GM21723 (cell line): Measurements from ENCODE around the gene NFAT5.
"Not testable (repeated sequence)": the region's sequence is repeated elsewhere in the genome, so short reads cannot be mapped to it uniquely, and the experiment has no call there.

Experiments used
- ATAC-seq: cut with Tn5 transposase; IDR thresholded peaks from one replicate; pipeline ENCODE4 v1.9.1; 2021; ENCODE audit warnings: mild to moderate bottlenecking, moderate library complexity; ENCODE audit not compliant: unreplicated experiment

NFAT5 gene

GRCh38 chr16:69636563-69637146 lies 70.9 kb downstream of the NFAT5 start:
- ATAC-seq = not testable (repeated sequence)

DNA sequence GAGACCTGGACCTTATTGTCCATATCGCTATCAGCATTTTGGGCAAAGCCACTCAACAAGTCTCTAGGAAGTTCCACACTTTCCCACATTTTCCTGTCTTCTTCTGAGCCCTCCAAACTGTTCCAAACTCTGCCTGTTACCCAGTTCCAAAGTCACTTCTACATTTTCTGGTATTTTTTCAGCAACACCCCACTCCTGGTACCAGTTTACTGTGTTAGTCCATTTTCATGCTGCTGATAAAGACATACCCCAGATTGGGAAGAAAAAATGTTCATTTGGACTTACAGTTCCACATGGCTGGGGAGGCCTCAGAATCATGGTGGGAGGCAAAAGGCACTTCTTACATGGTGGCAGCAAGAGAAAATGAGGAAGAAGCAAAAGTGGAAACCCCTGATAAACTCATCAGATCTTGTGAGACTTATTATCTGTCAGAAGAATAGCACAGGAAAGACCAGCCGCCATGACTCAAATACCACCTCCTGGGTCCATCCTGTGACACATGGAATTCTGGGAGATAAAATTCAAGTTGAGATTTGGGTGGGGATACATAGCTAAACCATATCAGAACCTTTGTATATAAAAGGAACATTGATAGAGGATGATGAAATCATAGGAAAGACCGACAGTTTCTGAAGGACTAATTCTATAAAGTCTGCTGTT lies 71.6 kb downstream of the NFAT5 start:
- ATAC-seq = not testable (repeated sequence)

DNA sequence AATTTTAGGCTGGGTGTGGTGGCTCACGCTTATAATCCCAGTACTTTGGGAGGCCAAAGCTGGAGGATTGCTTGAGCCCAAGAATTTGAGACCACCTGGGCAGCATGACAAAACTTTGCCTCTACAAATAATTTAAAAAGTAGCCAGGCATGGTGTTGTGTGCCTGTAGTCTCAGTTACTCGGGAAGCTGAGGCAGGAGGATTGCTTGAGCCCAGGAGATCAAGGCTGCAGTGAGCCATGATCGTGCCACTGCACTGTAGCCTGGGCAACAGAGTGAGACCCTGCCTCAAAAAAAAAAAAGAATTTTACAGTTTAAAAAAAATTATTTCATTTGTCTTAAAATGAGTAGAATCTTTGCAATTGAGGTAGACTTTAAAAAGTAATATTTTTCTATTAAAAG lies 78.2 kb downstream of the NFAT5 start:
- ATAC-seq = not testable (repeated sequence)

DNA sequence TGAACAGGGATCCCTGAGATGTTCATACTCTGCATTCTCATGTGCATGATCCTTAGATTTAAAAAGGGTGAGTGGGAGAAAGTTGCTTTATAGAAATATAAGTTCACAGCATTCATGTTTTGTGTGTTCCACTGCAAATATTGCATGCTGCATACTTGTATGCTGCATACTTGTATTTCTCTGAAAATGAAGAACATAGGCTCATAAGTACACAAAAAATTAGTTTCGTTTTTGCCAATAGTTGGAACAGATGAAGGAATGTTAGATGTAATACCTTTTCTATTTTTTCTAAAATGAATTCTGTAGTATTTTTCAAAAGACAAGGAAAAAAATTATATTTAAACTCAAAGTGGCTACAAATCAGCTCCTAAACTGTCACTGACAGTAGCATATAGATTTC lies 79.0 kb downstream of the NFAT5 start:
- ATAC-seq = no peak

- ATAC-seq = no peak
Observed at GRCh38 chr16:69647020-69647419, 81.3 kb downstream of the NFAT5 start.

DNA sequence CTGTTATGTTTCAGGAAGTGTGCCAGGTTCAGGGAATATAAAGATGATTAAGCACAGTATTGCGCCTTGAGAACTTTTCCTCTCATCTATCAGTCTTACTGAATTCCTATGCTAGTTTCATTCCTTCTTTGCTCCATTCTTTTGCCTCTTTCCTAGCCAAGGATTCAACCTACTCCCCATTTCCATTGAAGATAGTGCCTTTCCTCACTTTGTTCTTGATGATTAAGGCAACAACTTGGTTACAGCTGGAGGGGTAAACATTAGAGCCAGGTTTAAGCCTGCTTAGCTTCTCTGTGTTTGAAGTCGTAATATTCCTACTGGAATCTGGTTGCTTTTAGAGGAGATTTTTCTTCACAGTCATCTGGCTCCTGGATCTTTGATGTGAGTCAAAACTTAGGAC lies 85.5 kb downstream of the NFAT5 start:
- no peak for ATAC-seq

DNA sequence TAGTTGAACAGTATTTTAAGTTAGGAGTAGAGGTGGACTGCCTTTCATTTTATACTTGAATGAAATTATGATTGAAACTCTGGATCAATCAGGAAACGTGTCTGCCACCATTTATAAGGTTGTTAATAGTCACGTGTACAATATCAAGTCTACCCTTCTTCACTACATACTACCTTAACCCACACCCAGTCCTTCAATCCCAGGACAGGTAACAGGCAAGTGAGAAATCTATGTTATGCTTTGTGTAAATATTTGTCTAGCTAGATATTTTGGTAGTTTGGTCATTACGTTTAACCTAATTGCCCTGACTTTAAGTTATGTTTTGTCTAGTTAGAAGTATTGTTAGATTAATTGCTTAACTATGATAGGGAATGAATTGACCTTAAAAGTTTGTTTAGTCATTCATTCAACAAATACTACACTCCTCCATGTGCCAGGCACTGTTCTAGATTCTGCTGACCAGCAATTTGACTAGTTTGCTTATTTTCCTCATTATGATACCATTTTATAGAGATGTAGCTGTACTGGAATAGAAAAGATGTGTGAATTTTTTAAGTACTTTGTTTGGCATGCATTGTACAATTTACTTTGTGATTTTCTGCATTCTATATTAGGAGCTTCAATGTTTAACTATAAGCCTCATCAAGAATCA lies 88.6 kb downstream of the NFAT5 start:
- ATAC-seq = no peak

GRCh38 chr16:69660166-69660565 lies 94.4 kb downstream of the NFAT5 start:
- no peak for ATAC-seq

DNA sequence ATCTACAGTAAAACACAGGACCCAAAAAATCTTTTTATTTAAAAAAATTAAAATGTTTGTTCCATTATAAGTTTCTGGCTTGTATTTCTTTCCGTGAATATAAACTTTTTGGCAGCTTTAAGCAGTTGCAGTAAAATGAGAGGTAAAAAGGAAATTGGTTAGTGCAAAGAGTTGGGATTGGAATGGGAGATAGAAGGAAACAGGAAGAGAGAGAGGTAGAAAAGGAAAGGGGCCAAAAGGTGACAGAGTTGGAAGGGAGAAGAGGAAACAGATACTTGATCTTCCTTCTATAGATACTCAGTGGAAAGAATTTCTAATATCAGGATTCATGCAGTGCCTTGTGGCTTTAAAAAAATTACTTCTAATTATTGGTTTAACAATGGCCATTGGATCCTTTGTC lies 97.1 kb downstream of the NFAT5 start:
- ATAC-seq = no peak

- no peak for ATAC-seq
Observed at GRCh38 chr16:69663846-69664245, 98.1 kb downstream of the NFAT5 start.

GRCh38 chr16:69669577-69669976 lies 103.8 kb downstream of the NFAT5 start:
- ATAC-seq = no peak

DNA sequence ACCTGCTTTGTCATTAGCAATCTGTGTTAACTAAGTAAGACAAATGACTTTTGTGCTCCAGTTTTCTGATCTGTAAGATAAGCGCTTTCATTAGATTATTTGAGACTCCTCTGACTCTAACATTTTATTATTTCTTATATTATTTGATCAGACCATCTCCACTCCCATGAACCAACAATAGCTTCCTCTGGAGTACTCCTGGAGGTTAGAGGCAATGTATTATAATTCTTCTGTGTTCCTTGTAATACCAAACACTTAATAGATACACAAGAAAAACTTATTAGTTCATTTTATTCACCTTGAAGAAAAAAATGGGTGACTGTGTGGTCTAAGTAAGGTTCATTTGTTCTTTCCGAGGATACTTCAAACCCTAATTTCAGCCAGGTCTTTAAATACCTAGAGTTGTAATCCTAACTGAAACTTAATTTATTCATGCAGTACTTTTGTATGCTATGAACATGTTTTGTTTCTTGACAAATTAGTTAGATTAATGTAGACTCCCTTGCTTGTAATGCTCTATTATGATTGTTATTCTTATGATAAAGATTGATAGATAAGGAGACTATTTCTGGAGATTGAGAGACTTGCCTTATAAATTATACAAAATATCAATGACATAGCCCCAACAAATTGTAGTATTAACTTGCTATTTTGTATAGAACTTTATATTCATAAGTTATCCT lies 106.7 kb downstream of the NFAT5 start:
- no peak for ATAC-seq

- ATAC-seq = no peak
Observed at GRCh38 chr16:69672998-69673713, 107.4 kb downstream of the NFAT5 start.

DNA sequence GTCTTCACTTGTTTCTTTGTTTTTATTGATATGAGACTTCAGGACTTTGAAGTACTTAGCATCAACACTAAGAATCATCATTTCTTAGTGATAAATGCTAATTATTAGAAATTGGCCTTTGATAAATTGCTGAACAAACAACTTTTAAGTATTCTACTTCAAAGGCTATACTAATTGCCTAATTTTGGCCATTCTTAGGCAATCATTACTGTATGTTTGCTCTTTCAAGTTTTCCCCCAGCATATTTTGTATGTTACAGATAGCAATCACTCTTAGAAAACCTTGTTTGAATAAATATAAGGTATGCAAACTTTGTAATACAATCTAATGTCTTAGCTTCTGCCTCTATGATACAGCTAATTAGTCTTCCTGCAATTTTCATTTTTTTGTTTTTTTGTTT lies 114.6 kb downstream of the NFAT5 start:
- ATAC-seq = no peak

DNA sequence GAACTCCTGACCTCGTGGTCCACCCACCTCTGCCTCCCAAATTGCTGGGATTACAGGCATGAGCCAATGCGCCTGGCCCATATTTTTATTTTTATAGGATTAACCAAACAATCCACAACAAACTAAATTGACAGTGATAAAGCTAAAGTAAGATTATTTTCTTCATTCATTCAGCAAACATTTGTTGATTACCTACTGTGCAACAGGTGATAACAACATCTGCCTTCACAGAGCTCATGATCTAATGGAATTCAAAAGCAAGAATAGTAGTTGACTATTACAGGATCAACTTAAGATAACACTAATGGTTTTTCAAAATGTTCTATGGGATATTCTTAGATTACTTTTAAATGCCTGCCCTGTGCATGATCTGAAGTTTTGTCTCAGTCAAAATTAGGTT lies 122.8 kb downstream of the NFAT5 start:
- no peak for ATAC-seq

DNA sequence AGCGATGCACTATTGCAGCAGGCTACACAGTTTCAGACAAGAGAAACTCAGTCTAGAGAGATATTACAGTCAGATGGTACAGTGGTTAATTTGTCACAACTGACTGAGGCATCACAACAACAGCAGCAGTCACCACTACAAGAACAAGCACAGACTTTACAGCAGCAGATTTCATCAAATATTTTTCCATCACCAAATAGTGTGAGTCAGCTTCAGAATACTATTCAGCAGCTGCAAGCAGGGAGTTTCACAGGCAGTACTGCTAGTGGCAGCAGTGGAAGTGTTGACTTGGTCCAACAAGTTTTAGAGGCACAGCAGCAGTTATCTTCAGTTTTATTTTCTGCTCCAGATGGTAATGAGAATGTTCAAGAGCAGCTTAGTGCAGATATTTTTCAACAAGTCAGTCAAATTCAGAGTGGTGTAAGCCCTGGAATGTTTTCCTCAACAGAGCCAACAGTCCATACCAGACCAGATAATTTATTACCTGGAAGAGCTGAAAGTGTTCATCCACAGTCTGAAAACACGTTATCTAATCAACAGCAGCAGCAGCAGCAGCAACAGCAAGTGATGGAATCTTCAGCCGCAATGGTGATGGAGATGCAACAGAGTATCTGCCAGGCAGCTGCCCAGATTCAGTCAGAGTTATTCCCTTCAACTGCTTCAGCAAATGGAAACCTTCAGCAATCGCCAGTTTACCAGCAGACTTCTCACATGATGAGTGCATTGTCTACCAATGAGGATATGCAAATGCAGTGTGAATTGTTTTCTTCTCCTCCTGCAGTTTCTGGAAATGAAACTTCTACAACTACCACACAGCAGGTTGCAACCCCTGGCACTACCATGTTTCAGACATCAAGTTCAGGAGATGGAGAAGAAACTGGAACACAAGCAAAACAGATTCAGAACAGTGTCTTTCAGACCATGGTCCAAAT lies 126.5 kb downstream of the NFAT5 start:
- ATAC-seq = no peak

- ATAC-seq = no peak
Observed at GRCh38 chr16:69693916-69694315, 128.2 kb downstream of the NFAT5 start.

- ATAC-seq = no peak
Observed at GRCh38 chr16:69698404-69698803, 132.6 kb downstream of the NFAT5 start.

DNA sequence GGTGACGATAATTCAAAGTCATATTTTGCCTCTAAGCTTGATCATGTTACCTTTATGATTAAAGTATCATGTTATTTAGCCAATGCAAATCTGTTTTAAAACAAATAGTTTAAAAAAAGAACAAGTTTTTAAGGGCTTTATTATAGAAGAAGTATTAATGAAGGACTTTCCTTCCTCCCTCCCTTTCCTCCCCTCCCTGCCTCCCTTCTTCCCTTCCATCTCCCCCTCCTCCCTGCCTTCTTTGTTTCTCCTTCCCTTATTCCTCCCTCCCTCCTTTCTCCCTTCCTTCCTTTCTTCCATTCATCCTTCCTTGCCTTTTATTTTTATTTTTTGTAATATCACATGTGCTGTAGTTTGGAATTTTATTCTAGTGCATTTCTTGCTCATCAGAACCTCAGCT lies 134.1 kb downstream of the NFAT5 start:
- no peak for ATAC-seq

GRCh38 chr16:69701452-69701851 lies 135.7 kb downstream of the NFAT5 start:
- no peak for ATAC-seq
